Esophagus muscularis mucosa (tissue), 4 donors: ENCODE data around the gene HNRNPF. TPM values are rescaled to one million over a fixed set of nuclear protein-coding genes. Genes with fewer than 3 reads are reported as not detected.
"Not testable (repeated sequence)": the region's sequence is repeated elsewhere in the genome, so short reads cannot be mapped to it uniquely, and the experiment has no call there.

ENCODE experiments used
- DNase-seq: peaks from one replicate; pipeline ENCODE4 v3.0.0-alpha.2; 2017; ENCODE audit errors: extremely low spot score
- H3K27ac ChIP-seq, 4 donors: fragments of 200-600 bp; sonication (generic); replicated peaks in 1 of 4; 1 replicate in 3 of 4; 2 replicates in 1 of 4; pipeline ENCODE4 v1.5.1; 2016 to 2019; ENCODE audit warnings: mild to moderate bottlenecking in 1 of 4
- H3K27me3 ChIP-seq, 4 donors: fragments of 200-600 bp; sonication (generic); one replicate each; pipeline versions ENCODE4 v1.5.1 to v1.6.0; 2016 to 2019
- H3K36me3 ChIP-seq, 4 donors: fragments of 200-600 bp; sonication (generic); one replicate each; pipeline ENCODE4 v1.5.1; 2016 to 2019
- H3K4me1 ChIP-seq, 4 donors: fragments of 200-600 bp; sonication (generic); one replicate each; pipeline ENCODE4 v1.5.1; 2016 to 2019
- H3K4me3 ChIP-seq, 4 donors: fragments of 200-600 bp; sonication (generic); 1 replicate in 2 of 4; 2 replicates in 2 of 4; pipeline ENCODE4 v1.5.1; 2016 to 2019; ENCODE audit warnings: mild to moderate bottlenecking in 4 of 4, moderate library complexity in 1 of 4
- H3K9me3 ChIP-seq, 4 donors: fragments of 200-600 bp; sonication (generic); 1 replicate in 3 of 4; 2 replicates in 1 of 4; pipeline ENCODE4 v1.5.1; 2016 to 2019
- CTCF ChIP-seq, 3 experiments: fragments of 200-600 bp in 2 of 3; fragments of 450-650 bp in 1 of 3; sonication (generic) in 2 of 3; IDR thresholded peaks; one replicate each; pipeline ENCODE4 v1.5.1; 2017 to 2019; ENCODE audit warnings: antibody characterized with exemption in 3 of 3, mild to moderate bottlenecking in 2 of 3, moderate library complexity in 1 of 3
- EP300 ChIP-seq: sonication (generic); formaldehyde crosslinking; IDR thresholded peaks from one replicate; pipeline ENCODE4 v1.6.1; 2017; ENCODE audit warnings: antibody characterized with exemption
- POLR2A ChIP-seq: fragments of 450-650 bp; IDR thresholded peaks from one replicate; pipeline ENCODE4 v1.6.1; 2017; ENCODE audit warnings: antibody characterized with exemption, moderate library complexity, mild to moderate bottlenecking, low read depth
- POLR2AphosphoS5 ChIP-seq, 2 donors: sonication (generic); formaldehyde crosslinking; IDR thresholded peaks; one replicate each; pipeline ENCODE4 v1.6.1; 2017; ENCODE audit warnings: antibody characterized with exemption in 2 of 2
- WGBS: methylation state at CpG from one replicate; pipeline ENCODE4 v1.1.5; 2018; 5-methylcytosine and 5-hydroxymethylcytosine counted together
- intact Hi-C: fragments of 100-400 bp; cut with DNase I; formaldehyde crosslinking; loops from one replicate; pipeline ENCODE4 v1.15.1; 2023
- small RNA-seq, 3 donors: library from RNA; depleted of rRNA; stranded (forward); fragments of <200 nt; gene quantifications; one replicate each; pipeline ENCODE3, GENCODE V24; 2016
- total RNA-seq, 4 donors: library from RNA; depleted of rRNA; stranded (reverse); fragments of >200 nt; gene quantifications; one replicate each; pipeline versions ENCODE4 v1.1.0 to v1.2.1, GENCODE V29; 2016

Gene HNRNPF
- total RNA-seq, 4 donors from 2014 or later: 113 to 243 (median 176) TPM

GRCh38 chr10:43339136-43339535 lies 69.8 kb downstream of the HNRNPF start:
- H3K27me3 ChIP-seq: peaks cover 0 to 35% (median 0%) of the 10 kb centered on the region in 4 donors
- WGBS: 64% methylated on average over 6 of the region's 11 CpGs

GRCh38 chr10:43338117-43338516 lies 70.9 kb downstream of the HNRNPF start:
- no peak for DNase-seq
- intact Hi-C loops: no loop called here
- Histone ChIP-seq H3K4me1 (peaks cover 0 to 8% (median 0%) of the 10 kb centered on the region in 4 donors), H3K27ac (no peak overlapping the region), H3K4me3 (no peak overlapping the region), H3K9me3 (no peaks in the 10 kb centered on the region), H3K36me3 (no peaks in the 10 kb centered on the region), H3K27me3 (peaks cover 0 to 35% (median 0%) of the 10 kb centered on the region in 4 donors)
- WGBS: 74% methylated on average over 8 of the region's 12 CpGs
- TF ChIP-seq POLR2AphosphoS5 (IDR thresholded peaks at IDR 0.05) (no peak), POLR2A (no peak), EP300 (no peak), CTCF (IDR thresholded peaks at IDR 0.05) (no peak)

More at GRCh38 chr10:43339136-43339535, 69.8 kb downstream of the HNRNPF start:
- Histone ChIP-seq H3K36me3 (no peaks in the 10 kb centered on the region), H3K4me3 (no peak overlapping the region), H3K9me3 (no peaks in the 10 kb centered on the region), H3K27ac (no peak overlapping the region), H3K4me1 (peaks cover 0 to 8% (median 0%) of the 10 kb centered on the region in 4 donors)
- intact Hi-C loops: no loop called here
- DNase-seq: no peak
- TF ChIP-seq CTCF (IDR thresholded peaks at IDR 0.05) (no peak), POLR2A (no peak), EP300 (no peak), POLR2AphosphoS5 (IDR thresholded peaks at IDR 0.05) (no peak)

GRCh38 chr10:43337536-43337935 lies 71.5 kb downstream of the HNRNPF start:
- H3K4me1 ChIP-seq, H3K9me3 ChIP-seq, H3K27ac ChIP-seq, H3K36me3 ChIP-seq, H3K4me3 ChIP-seq, DNase-seq, intact Hi-C loops: not testable (repeated sequence)
- WGBS: 30% methylated on average over 6 of the region's 9 CpGs
- peaks cover 0 to 32% (median 0%) of the 10 kb centered on the region in 4 donors for H3K27me3 ChIP-seq

GRCh38 chr10:43336641-43337318 lies 72.2 kb downstream of the HNRNPF start:
- intact Hi-C loops: no loop called here
- no peak for TF ChIP-seq EP300
- TF ChIP-seq CTCF (IDR thresholded peaks at IDR 0.05): no peak
- no peak for TF ChIP-seq POLR2AphosphoS5 (IDR thresholded peaks at IDR 0.05)
- no peak for TF ChIP-seq POLR2A
- H3K4me3 ChIP-seq: no peak overlapping the region
- H3K27ac ChIP-seq: no peak overlapping the region
- no peak for DNase-seq
- 91% methylated on average over 9 of the region's 9 CpGs for WGBS
- peaks cover 0 to 28% (median 0%) of the 10 kb centered on the region in 4 donors for H3K27me3 ChIP-seq
- no peaks in the 10 kb centered on the region for H3K9me3 ChIP-seq
- no peaks in the 10 kb centered on the region for H3K36me3 ChIP-seq
- H3K4me1 ChIP-seq: peaks cover 0 to 8% (median 0%) of the 10 kb centered on the region in 4 donors

- H3K36me3 ChIP-seq: no peaks in the 10 kb centered on the region
- no peak overlapping the region for H3K27ac ChIP-seq
- H3K9me3 ChIP-seq: no peaks in the 10 kb centered on the region
- H3K27me3 ChIP-seq: peaks cover 0 to 28% (median 0%) of the 10 kb centered on the region in 4 donors
- 58% methylated on average over 2 of the region's 3 CpGs for WGBS
- intact Hi-C loops: no loop called here
- DNase-seq: no peak
- no peak for TF ChIP-seq CTCF (IDR thresholded peaks at IDR 0.05)
- TF ChIP-seq POLR2AphosphoS5 (IDR thresholded peaks at IDR 0.05): no peak
- TF ChIP-seq EP300: no peak
- TF ChIP-seq POLR2A: no peak
- H3K4me3 ChIP-seq: no peak overlapping the region
- H3K4me1 ChIP-seq: peaks cover 0 to 8% (median 0%) of the 10 kb centered on the region in 4 donors
Observed at GRCh38 chr10:43336061-43336460, 72.9 kb downstream of the HNRNPF start.

Small RNA genes lying within 50 kb of the gene (small RNA-seq; reads per million reads assigned to genes)
- gene RNU6ATAC11P: 0 reads per million in 3 donors
- gene RNU7-193P: 0 reads per million in 3 donors
- 0 to 0.17 (median 0) reads per million in 3 donors for gene SNORD3J

Other genes starting within 250 kb of the HNRNPF start
- gene RASGEF1A, start 142.1 kb downstream of the HNRNPF start, total RNA-seq: 1 to 10 TPM in 2 of 4 donors, under 1 TPM in 2; 0.42 to 7.1 (median 1.0) TPM
- not detected for gene FXYD4, start 37.5 kb downstream of the HNRNPF start, total RNA-seq
- gene ZNF487, start 27.9 kb upstream of the HNRNPF start, total RNA-seq: 10 to 100 TPM in 1 of 4 donors, 1 to 10 TPM in 3; 9.1 to 10.1 (median 10.0) TPM
- gene ZNF239, start 165.4 kb upstream of the HNRNPF start, total RNA-seq: 1 to 10 TPM; 2.9 to 5.6 (median 5.2) TPM
- gene ZNF485, start 197.3 kb upstream of the HNRNPF start, total RNA-seq: 1 to 10 TPM; 1.9 to 2.8 (median 2.2) TPM
- gene ZNF32, start 239.7 kb upstream of the HNRNPF start, total RNA-seq: 10 to 100 TPM; 54.8 to 77.7 (median 57.4) TPM